Keratinocyte (primary cell): ENCODE data around the gene PRKCSH. TPM values are rescaled to one million over a fixed set of nuclear protein-coding genes. Genes with fewer than 3 reads are reported as not detected.

Experiments used
- DNase-seq: peaks from one replicate; pipeline ENCODE4 v3.0.0-alpha.2; 2011; ENCODE audit warnings: low read depth, missing footprints, low spot score
- FAIRE-seq: peaks from 2 replicates; lab custom pipeline; 2011; peaks lifted over from hg19 to GRCh38; lab: Jason Lieb, UNC
- H2AFZ ChIP-seq: 2 replicates; pipeline ENCODE4 v1.6.0; 2012; ENCODE audit warnings: low read length, control low read depth, inconsistent platforms; ENCODE audit not compliant: control insufficient read depth
- H3K27ac ChIP-seq: 2 replicates; pipeline ENCODE4 v1.5.1; 2011; ENCODE audit warnings: low read length; ENCODE audit not compliant: control insufficient read depth, insufficient read depth
- H3K27me3 ChIP-seq: 3 replicates; pipeline ENCODE4 v1.6.0; 2011; ENCODE audit warnings: low read length; ENCODE audit not compliant: control insufficient read depth, insufficient read depth; ENCODE audit errors: extremely low read depth
- H3K36me3 ChIP-seq, 2 experiments: 2 replicates in 1 of 2; 3 replicates in 1 of 2; pipeline ENCODE4 v1.5.1; 2011; ENCODE audit warnings: low read length in 2 of 2, mild to moderate bottlenecking in 1 of 2; ENCODE audit not compliant: control insufficient read depth in 2 of 2, insufficient read depth in 2 of 2; ENCODE audit errors: extremely low read depth in 1 of 2
- H3K4me1 ChIP-seq: 3 replicates; pipeline ENCODE4 v1.5.1; 2011; ENCODE audit warnings: low read length; ENCODE audit not compliant: control insufficient read depth, insufficient read depth; ENCODE audit errors: extremely low read depth
- H3K4me2 ChIP-seq: 3 replicates; pipeline ENCODE4 v1.6.0; 2011; ENCODE audit warnings: low read depth, low read length; ENCODE audit not compliant: control insufficient read depth, insufficient read depth; ENCODE audit errors: extremely low read depth
- H3K4me3 ChIP-seq, 3 experiments: fragments of 200-600 bp in 1 of 3; sonication (generic) in 1 of 3; 2 replicates in 2 of 3; 3 replicates in 1 of 3; pipeline ENCODE4 v1.5.1; 2011 to 2016; ENCODE audit warnings: low read length in 3 of 3, mild to moderate bottlenecking in 3 of 3, control low read depth in 2 of 3, inconsistent platforms in 1 of 3, low read depth in 1 of 3, mixed read lengths in 1 of 3, mixed run types in 1 of 3, moderate library complexity in 1 of 3; ENCODE audit not compliant: control insufficient read depth in 2 of 3, insufficient read depth in 2 of 3; ENCODE audit errors: extremely low read depth in 1 of 3
- H3K79me2 ChIP-seq: 2 replicates; pipeline ENCODE4 v1.6.0; 2012; ENCODE audit warnings: low read length; ENCODE audit not compliant: control insufficient read depth, insufficient read depth
- H3K9ac ChIP-seq: 3 replicates; pipeline ENCODE4 v1.6.0; 2011; ENCODE audit warnings: low read length; ENCODE audit not compliant: control insufficient read depth, insufficient read depth; ENCODE audit errors: extremely low read depth
- H3K9me1 ChIP-seq: 3 replicates; pipeline ENCODE4 v1.6.0; 2011; ENCODE audit warnings: low read length; ENCODE audit not compliant: control insufficient read depth, insufficient read depth; ENCODE audit errors: extremely low read depth
- H3K9me3 ChIP-seq: 2 replicates; pipeline ENCODE4 v1.5.1; 2012; ENCODE audit warnings: low read depth, low read length; ENCODE audit not compliant: control insufficient read depth
- H4K20me1 ChIP-seq: 3 replicates; pipeline ENCODE4 v1.6.0; 2011; ENCODE audit warnings: low read length; ENCODE audit not compliant: control insufficient read depth, insufficient read depth; ENCODE audit errors: extremely low read depth
- EZH2 ChIP-seq: IDR thresholded peaks from one replicate; pipeline ENCODE4 v1.6.1; 2012; ENCODE audit warnings: inconsistent platforms, mild to moderate bottlenecking, low read length, moderate library complexity
- dilution Hi-C: fragments of 300-500 bp; cut with MboI; formaldehyde crosslinking; loops from one replicate; pipeline ENCODE4 v1.7.0; 2020; ENCODE audit warnings: low sequenced_read_pairs; ENCODE audit not compliant: extremely low pct_ligation_motif_present
- polyA plus RNA-seq, 5 experiments: library from polyadenylated mRNA; depleted of rRNA in 3 of 5; stranded (reverse) in 3 of 5; stranded (forward) in 1 of 5; unstranded in 1 of 5; fragments of >200 nt; gene quantifications; 1 replicate in 1 of 5; 2 replicates in 3 of 5; 3 replicates in 1 of 5; pipeline versions ENCODE4 v1.2.1 to v1.2.3, GENCODE V29; 2011 to 2012; ENCODE audit warnings: missing spikeins in 2 of 5, low read depth in 1 of 5, low replicate concordance in 1 of 5
- TF ChIP-seq, protein P1 (sequence below), 3 experiments: IDR thresholded peaks in 1 of 3; conservative IDR thresholded peaks in 1 of 3; optimal IDR thresholded peaks in 1 of 3; 2 replicates in 2 of 3; 3 replicates in 1 of 3; pipeline versions ENCODE3 to v1.5.1; 2011; ENCODE audit warnings: low read length in 3 of 3, mild to moderate bottlenecking in 3 of 3, moderate library complexity in 2 of 3, control low read depth in 1 of 3, inconsistent platforms in 1 of 3; ENCODE audit not compliant: insufficient read depth in 2 of 3; ENCODE audit errors: extremely low read depth in 1 of 3

The PRKCSH gene
- polyA plus RNA-seq, 1 donor (not counting 4 experiments of a cell fraction or from before 2014, with no cell fraction given): 56.3 TPM

- Histone ChIP-seq H3K4me1 (no peaks in the 10 kb centered on the region), H3K4me2 (no peak overlapping the region), H3K36me3 (no peaks in the 10 kb centered on the region), H3K79me2 (no peaks in the 10 kb centered on the region), H4K20me1 (no peaks in the 10 kb centered on the region), H2AFZ (no peak overlapping the region), H3K27me3 (no peaks in the 10 kb centered on the region), H3K9ac (no peak overlapping the region), H3K4me3 (no peak overlapping the region), H3K27ac (no peak overlapping the region), H3K9me1 (no peaks in the 10 kb centered on the region), H3K9me3 (no peaks in the 10 kb centered on the region)
- no peak for FAIRE-seq
- DNase-seq: no peak
- dilution Hi-C loops: no loop called here
- no peak for TF ChIP-seq EZH2
- TF ChIP-seq, protein P1, sequence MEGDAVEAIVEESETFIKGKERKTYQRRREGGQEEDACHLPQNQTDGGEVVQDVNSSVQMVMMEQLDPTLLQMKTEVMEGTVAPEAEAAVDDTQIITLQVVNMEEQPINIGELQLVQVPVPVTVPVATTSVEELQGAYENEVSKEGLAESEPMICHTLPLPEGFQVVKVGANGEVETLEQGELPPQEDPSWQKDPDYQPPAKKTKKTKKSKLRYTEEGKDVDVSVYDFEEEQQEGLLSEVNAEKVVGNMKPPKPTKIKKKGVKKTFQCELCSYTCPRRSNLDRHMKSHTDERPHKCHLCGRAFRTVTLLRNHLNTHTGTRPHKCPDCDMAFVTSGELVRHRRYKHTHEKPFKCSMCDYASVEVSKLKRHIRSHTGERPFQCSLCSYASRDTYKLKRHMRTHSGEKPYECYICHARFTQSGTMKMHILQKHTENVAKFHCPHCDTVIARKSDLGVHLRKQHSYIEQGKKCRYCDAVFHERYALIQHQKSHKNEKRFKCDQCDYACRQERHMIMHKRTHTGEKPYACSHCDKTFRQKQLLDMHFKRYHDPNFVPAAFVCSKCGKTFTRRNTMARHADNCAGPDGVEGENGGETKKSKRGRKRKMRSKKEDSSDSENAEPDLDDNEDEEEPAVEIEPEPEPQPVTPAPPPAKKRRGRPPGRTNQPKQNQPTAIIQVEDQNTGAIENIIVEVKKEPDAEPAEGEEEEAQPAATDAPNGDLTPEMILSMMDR (optimal IDR thresholded peaks at IDR 0.05 in 1 of 3, IDR thresholded peaks at IDR 0.05 in 1 of 3, conservative IDR thresholded peaks at IDR 0.05 in 1 of 3; ENCODE audit: extremely low read depth in 1 of 3, insufficient read depth in 2 of 3, low read length in 3 of 3): peak; percentile 14 to 64 (median 38)
Measured at GRCh38 chr19:11460207-11460606, 24.8 kb downstream of the PRKCSH start.

GRCh38 chr19:11461453-11461852, 26.0 kb downstream of the PRKCSH start:
- no peaks in the 10 kb centered on the region for H3K36me3 ChIP-seq
- H4K20me1 ChIP-seq: no peaks in the 10 kb centered on the region
- no peak overlapping the region for H3K27ac ChIP-seq
- no peak overlapping the region for H3K9ac ChIP-seq
- dilution Hi-C loops: no loop called here
- FAIRE-seq: no peak
- no peaks in the 10 kb centered on the region for H3K27me3 ChIP-seq
- no peak overlapping the region for H3K4me3 ChIP-seq
- H3K4me1 ChIP-seq: no peaks in the 10 kb centered on the region
- no peaks in the 10 kb centered on the region for H3K79me2 ChIP-seq
- DNase-seq: no peak
- H3K9me3 ChIP-seq: no peaks in the 10 kb centered on the region
- no peak overlapping the region for H2AFZ ChIP-seq
- TF ChIP-seq, protein P1 (optimal IDR thresholded peaks at IDR 0.05 in 1 of 3, IDR thresholded peaks at IDR 0.05 in 1 of 3, conservative IDR thresholded peaks at IDR 0.05 in 1 of 3; ENCODE audit: extremely low read depth in 1 of 3, insufficient read depth in 2 of 3, low read length in 3 of 3): no peak
- H3K4me2 ChIP-seq: no peak overlapping the region
- H3K9me1 ChIP-seq: no peaks in the 10 kb centered on the region
